GM21423 (cell line): ENCODE results near the gene RDH16.
"Not testable (repeated sequence)": the region's sequence is repeated elsewhere in the genome, so short reads cannot be mapped to it uniquely, and the experiment has no call there.

Source experiments
- ATAC-seq: cut with Tn5 transposase; IDR thresholded peaks from one replicate; pipeline ENCODE4 v1.9.1; 2021; ENCODE audit warnings: mild to moderate bottlenecking, moderate library complexity; ENCODE audit not compliant: unreplicated experiment

Gene RDH16

DNA sequence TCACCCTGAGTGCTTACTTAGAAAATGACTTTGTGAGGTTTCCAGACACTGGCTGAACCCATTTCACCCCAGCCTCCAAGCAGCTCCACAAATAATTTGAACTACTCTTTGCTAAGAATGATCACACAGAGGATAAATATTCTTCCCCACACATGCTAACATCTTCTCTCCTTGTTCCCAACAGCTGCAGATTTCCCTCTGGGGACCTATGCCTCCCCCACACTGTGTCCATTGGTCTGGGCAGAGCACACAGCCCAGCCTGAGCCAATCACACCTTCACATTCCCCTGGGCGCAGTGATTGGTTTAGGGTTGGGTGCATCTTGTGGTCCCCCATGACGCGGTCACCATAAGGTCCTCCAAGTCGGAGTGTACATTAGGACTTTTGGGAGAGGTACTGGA, 30.1 kb downstream of the RDH16 start:
- ATAC-seq, result no peak

- no peak for ATAC-seq
Measured at GRCh38 chr12:56922031-56922430, 35.4 kb downstream of the RDH16 start.

- ATAC-seq, result no peak
Measured at GRCh38 chr12:56921346-56921745, 36.1 kb downstream of the RDH16 start.

DNA sequence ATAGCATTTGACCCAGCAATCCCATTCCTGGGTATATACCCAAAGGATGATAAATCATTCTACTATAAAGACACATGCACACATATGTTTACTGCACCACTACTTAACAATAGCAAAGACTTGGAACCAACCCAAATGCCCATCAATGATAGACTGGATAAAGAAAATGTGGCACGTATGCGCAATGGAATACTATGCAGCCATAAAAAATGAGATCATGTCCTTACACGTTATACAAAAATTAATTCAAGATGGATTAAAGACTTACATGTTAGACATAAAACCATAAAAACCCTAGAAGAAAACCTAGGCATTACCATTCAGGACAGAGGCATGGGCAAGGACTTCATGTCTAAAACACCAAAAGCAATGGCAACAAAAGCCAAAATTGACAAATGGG, 39.3 kb downstream of the RDH16 start:
- ATAC-seq, result not testable (repeated sequence)

DNA sequence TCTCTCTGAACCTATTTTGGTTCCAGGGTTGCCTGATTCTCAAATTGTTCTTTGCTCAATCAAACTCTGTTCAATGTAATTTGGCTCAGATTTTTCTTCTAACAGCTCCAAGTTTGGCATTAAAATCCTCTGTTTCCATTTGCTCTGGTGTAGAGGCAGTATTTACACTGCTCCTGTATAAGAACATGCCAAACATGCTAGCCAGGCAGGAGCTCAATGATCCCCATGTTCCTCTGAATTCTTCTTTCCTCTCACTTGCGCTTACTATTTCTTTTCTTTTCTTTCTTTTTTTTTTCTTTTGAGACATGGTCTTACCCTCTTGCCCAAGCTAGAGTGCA, 40.4 kb downstream of the RDH16 start:
- ATAC-seq, result no peak

GRCh38 chr12:56916296-56916995, 41.0 kb downstream of the RDH16 start:
- ATAC-seq, result no peak

- no peak for ATAC-seq
Measured at GRCh38 chr12:56914724-56915123, 42.7 kb downstream of the RDH16 start.

GRCh38 chr12:56914256-56914655, 43.2 kb downstream of the RDH16 start:
- ATAC-seq, result no peak

- not testable (repeated sequence) for ATAC-seq
Measured at GRCh38 chr12:56909403-56909802, 48.0 kb downstream of the RDH16 start.

GRCh38 chr12:56908136-56908535, 49.3 kb downstream of the RDH16 start:
- no peak for ATAC-seq

GRCh38 chr12:56905852-56906251, 51.6 kb downstream of the RDH16 start:
- ATAC-seq, result no peak

GRCh38 chr12:56903374-56903773, 54.0 kb downstream of the RDH16 start:
- ATAC-seq, result no peak
